ENCODE results near the gene RPL29. TPM values are rescaled to one million over a fixed set of nuclear protein-coding genes. Genes with fewer than 3 reads are reported as not detected.

The RPL29 gene
- total and polyA plus RNA-seq, 2 of the 13 experiments (the other 11 are each of a cell fraction or from before 2014, with no cell fraction given) = 1,348 to 2,263 TPM

- TF ChIP-seq ZBED4 (CRISPR knock-in tag; IDR thresholded peaks at IDR 0.05; ENCODE audit: borderline replicate concordance) (peak; percentile 70; the same call in 1 of the 2 replicates), CHCHD3 (CRISPR knock-in tag; IDR thresholded peaks at IDR 0.05) (no peak), LCORL (IDR thresholded peaks at IDR 0.05) (no peak), LCORL (CRISPR knock-in tag; IDR thresholded peaks at IDR 0.05) (peak; percentile 56; the same call in 1 of the 2 replicates), ETV6 (CRISPR knock-in tag; conservative IDR thresholded peaks at IDR 0.05) (no peak), ZNF530 (CRISPR knock-in tag; IDR thresholded peaks at IDR 0.05; ENCODE audit: low read depth) (no peak), ZFY (CRISPR knock-in tag; IDR thresholded peaks at IDR 0.05) (peak; percentile 36; the same call in 1 of the 2 replicates), FLYWCH1 (CRISPR knock-in tag; IDR thresholded peaks at IDR 0.05) (no peak), HMGA1 (CRISPR knock-in tag; conservative IDR thresholded peaks at IDR 0.05) (no peak), ZNF775 (CRISPR knock-in tag; IDR thresholded peaks at IDR 0.05; ENCODE audit: borderline replicate concordance) (no peak), E2F2 (CRISPR knock-in tag; IDR thresholded peaks at IDR 0.05; ENCODE audit: borderline replicate concordance) (no peak), CREM (IDR thresholded peaks at IDR 0.05) (no peak), CREM (CRISPR knock-in tag; IDR thresholded peaks at IDR 0.05) (no peak), CBX1 (IDR thresholded peaks at IDR 0.05; ENCODE audit: low read depth) (no peak), ZNF547 (CRISPR knock-in tag; IDR thresholded peaks at IDR 0.05) (no peak), TGIF2 (CRISPR knock-in tag; IDR thresholded peaks at IDR 0.05) (no peak), ZSCAN9 (CRISPR knock-in tag; IDR thresholded peaks at IDR 0.05; ENCODE audit: borderline replicate concordance) (no peak), ZNF382 (CRISPR knock-in tag; IDR thresholded peaks at IDR 0.05; ENCODE audit: borderline replicate concordance) (no peak), SKIL (CRISPR knock-in tag; IDR thresholded peaks at IDR 0.05; ENCODE audit: borderline replicate concordance) (no peak), NBN (conservative IDR thresholded peaks at IDR 0.05) (no peak), KDM4B (CRISPR knock-in tag; IDR thresholded peaks at IDR 0.05) (no peak), JARID2 (CRISPR knock-in tag; IDR thresholded peaks at IDR 0.05; ENCODE audit: insufficient replicate concordance) (peak; percentile 60), ZBTB34 (CRISPR knock-in tag; IDR thresholded peaks at IDR 0.05) (no peak), NR2C2 (CRISPR knock-in tag; IDR thresholded peaks at IDR 0.05; ENCODE audit: borderline replicate concordance) (no peak)
These were observed 5.8 kb upstream of the RPL29 start (continued) for GRCh38 chr3:52001443-52001974.

Data from HepG2 (cell line).